WTC11 (cell line): Measurements from ENCODE around the gene OR2W3. TPM values are rescaled to one million over a fixed set of nuclear protein-coding genes. Genes with fewer than 3 reads are reported as not detected.

Experiments
- ATAC-seq: fragments of 200-7000 bp; cut with Tn5 transposase; 2 replicates; pipeline ENCODE4 v1.10.0; 2021; ENCODE audit warnings: mild to moderate bottlenecking, moderate library complexity
- CTCF ChIA-PET: fragments of 300-600 bp; sonication (Branson Sonifier 250); formaldehyde crosslinking; loops from one replicate; lab custom pipeline; 2021; ENCODE audit warnings: antibody characterized with exemption; lab: Charles Lee
- POLR2A ChIA-PET: fragments of 350-600 bp; sonication (Branson Sonifier 250); formaldehyde crosslinking; loops from one replicate; lab custom pipeline; 2021; ENCODE audit warnings: antibody characterized with exemption; lab: Charles Lee
- DNase-seq: peaks from one replicate; pipeline ENCODE4 v3.0.0; 2021; ENCODE audit warnings: low spot score
- H3K27ac Mint-ChIP-seq: 2 replicates; pipeline ENCODE4 v1.8.0; 2021; ENCODE audit warnings: mixed read lengths
- H3K27me3 Mint-ChIP-seq: 2 replicates; pipeline ENCODE4 v1.8.0; 2021; ENCODE audit warnings: low read depth, mild to moderate bottlenecking, moderate library complexity, mixed read lengths
- H3K36me3 Mint-ChIP-seq: 2 replicates; pipeline ENCODE4 v1.8.0; 2021; ENCODE audit warnings: mixed read lengths
- H3K4me1 Mint-ChIP-seq: 2 replicates; pipeline ENCODE4 v1.8.0; 2022; ENCODE audit warnings: mixed read lengths
- H3K4me3 Mint-ChIP-seq: 2 replicates; pipeline ENCODE4 v1.8.0; 2021; ENCODE audit warnings: mild to moderate bottlenecking, moderate library complexity, mixed read lengths
- H3K9me3 Mint-ChIP-seq: 2 replicates; pipeline ENCODE4 v1.8.0; 2021; ENCODE audit warnings: mixed read lengths
- EMX1 ChIP-seq: fragments of 250-450 bp; sonication (Bioruptor Pico); IDR thresholded peaks from 2 replicates; pipeline ENCODE4 v1.8.0; 2021; ENCODE audit warnings: mild to moderate bottlenecking
- FOXK1 ChIP-seq: sonication (generic); formaldehyde crosslinking; IDR thresholded peaks from 2 replicates; pipeline ENCODE4 v1.8.0; 2022; ENCODE audit warnings: mild to moderate bottlenecking, moderate library complexity, missing genetic modification reagents
- KAT7 ChIP-seq: sonication (generic); formaldehyde crosslinking; IDR thresholded peaks from 2 replicates; pipeline ENCODE4 v1.8.1; 2023; ENCODE audit warnings: missing genetic modification reagents, mild to moderate bottlenecking, borderline replicate concordance
- TEAD1 ChIP-seq: sonication (generic); formaldehyde crosslinking; IDR thresholded peaks from 2 replicates; pipeline ENCODE4 v1.8.0; 2022; ENCODE audit warnings: mild to moderate bottlenecking, missing genetic modification reagents
- TP53 ChIP-seq: sonication (generic); formaldehyde crosslinking; IDR thresholded peaks from 2 replicates; pipeline ENCODE4 v1.8.1; 2023; ENCODE audit warnings: mild to moderate bottlenecking, missing genetic modification reagents
- ZBTB21 ChIP-seq: sonication (generic); formaldehyde crosslinking; IDR thresholded peaks from 2 replicates; pipeline ENCODE4 v1.8.1; 2023; ENCODE audit warnings: mild to moderate bottlenecking, missing genetic modification reagents, borderline replicate concordance
- ZNF317 ChIP-seq: sonication (generic); formaldehyde crosslinking; IDR thresholded peaks from 2 replicates; pipeline ENCODE4 v1.8.1; 2023; ENCODE audit warnings: low read depth, mild to moderate bottlenecking, moderate library complexity, missing genetic modification reagents, borderline replicate concordance
- ZNF396 ChIP-seq: fragments of 250-450 bp; sonication (Bioruptor Pico); IDR thresholded peaks from 2 replicates; pipeline ENCODE4 v1.8.0; 2021; ENCODE audit warnings: mild to moderate bottlenecking, moderate library complexity, borderline replicate concordance
- total RNA-seq: library from RNA; stranded (reverse); gene quantifications from 3 replicates; pipeline ENCODE4 v1.2.3, GENCODE V29; 2021
- TF ChIP-seq, protein P1 (sequence below): sonication (generic); formaldehyde crosslinking; IDR thresholded peaks from 2 replicates; pipeline ENCODE4 v1.8.0; 2022; ENCODE audit warnings: mild to moderate bottlenecking, missing genetic modification reagents
- TF ChIP-seq, protein P2 (sequence below): sonication (generic); formaldehyde crosslinking; IDR thresholded peaks from 2 replicates; pipeline ENCODE4 v1.8.1; 2023; ENCODE audit warnings: mild to moderate bottlenecking, missing genetic modification reagents, moderate library complexity
- TF ChIP-seq, protein P3 (sequence below): sonication (generic); formaldehyde crosslinking; IDR thresholded peaks from 2 replicates; pipeline ENCODE4 v1.8.0; 2023; ENCODE audit warnings: mild to moderate bottlenecking, missing genetic modification reagents
- TF ChIP-seq, protein P4 (sequence below): fragments of 250-450 bp; sonication (Bioruptor Pico); IDR thresholded peaks from 2 replicates; pipeline ENCODE4 v2.1.2; 2022; ENCODE audit warnings: mild to moderate bottlenecking, moderate library complexity
- TF ChIP-seq, protein P5 (sequence below): sonication (generic); formaldehyde crosslinking; IDR thresholded peaks from 2 replicates; pipeline ENCODE4 v1.8.1; 2023; ENCODE audit warnings: mild to moderate bottlenecking, missing genetic modification reagents, borderline replicate concordance

The OR2W3 gene
- total RNA-seq, 1 experiment from 2014 or later: 0.17 TPM

DNA sequence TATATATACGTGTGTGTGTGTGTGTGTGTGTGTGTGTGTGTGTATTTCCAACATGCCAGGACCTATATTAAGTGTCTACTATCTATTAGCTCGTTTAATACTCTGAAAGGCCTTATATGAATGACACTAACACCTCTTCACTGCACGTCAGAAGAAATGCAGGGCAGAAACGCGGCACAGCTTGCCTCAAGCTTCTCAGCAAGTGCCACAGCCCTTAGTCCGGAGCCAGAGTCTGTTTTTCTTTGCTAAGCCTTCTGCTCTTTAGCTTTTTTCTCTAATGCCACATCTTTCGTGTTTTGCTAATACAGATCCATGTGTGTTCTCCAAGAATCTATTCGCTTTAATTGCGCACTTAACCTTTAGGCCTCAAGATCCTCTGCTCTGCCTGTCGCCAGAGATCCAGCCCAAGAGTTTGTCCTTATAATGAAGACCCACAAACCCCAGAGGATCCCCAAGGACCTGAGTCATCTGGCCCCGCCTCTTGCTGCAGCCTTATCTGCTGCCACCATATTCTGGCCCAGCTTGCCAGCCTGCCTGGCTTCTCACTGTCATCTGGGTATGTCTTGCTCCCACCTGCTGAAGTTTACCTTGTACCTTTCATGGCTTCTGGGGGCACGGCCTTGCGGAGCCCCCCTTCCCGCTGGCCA is 40.4 kb upstream of the OR2W3 start (continued):
- TF ChIP-seq, protein P1, sequence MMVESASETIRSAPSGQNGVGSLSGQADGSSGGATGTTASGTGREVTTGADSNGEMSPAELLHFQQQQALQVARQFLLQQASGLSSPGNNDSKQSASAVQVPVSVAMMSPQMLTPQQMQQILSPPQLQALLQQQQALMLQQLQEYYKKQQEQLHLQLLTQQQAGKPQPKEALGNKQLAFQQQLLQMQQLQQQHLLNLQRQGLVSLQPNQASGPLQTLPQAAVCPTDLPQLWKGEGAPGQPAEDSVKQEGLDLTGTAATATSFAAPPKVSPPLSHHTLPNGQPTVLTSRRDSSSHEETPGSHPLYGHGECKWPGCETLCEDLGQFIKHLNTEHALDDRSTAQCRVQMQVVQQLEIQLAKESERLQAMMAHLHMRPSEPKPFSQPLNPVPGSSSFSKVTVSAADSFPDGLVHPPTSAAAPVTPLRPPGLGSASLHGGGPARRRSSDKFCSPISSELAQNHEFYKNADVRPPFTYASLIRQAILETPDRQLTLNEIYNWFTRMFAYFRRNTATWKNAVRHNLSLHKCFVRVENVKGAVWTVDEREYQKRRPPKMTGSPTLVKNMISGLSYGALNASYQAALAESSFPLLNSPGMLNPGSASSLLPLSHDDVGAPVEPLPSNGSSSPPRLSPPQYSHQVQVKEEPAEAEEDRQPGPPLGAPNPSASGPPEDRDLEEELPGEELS (CRISPR knock-in tag): no peak

DNA sequence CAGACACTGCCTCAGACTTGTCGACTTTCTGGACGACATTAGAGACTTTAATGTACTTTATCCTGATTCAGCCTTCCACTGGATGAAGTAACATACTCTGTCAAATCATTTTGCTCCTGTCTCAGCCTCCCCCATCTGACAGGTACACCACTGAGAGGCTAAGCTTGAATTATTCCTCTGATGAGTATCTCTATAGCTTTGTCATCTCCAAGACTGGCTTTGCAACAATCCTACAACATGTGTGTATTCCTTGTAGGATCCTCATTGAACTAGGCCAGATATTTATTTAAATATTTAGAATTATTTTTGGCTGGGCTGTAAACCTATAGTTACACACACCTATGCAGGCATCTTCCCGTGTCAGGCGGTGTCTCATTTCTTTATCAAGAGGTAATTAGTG is 39.5 kb upstream of the OR2W3 start:
- H3K4me1 Mint-ChIP-seq: peaks cover 10% of the 10 kb centered on the region; the same call in 1 of the 2 replicates
- TF ChIP-seq KAT7 (CRISPR knock-in tag) (no peak), EMX1 (no peak), ZNF396 (no peak), TEAD1 (CRISPR knock-in tag) (no peak), FOXK1 (CRISPR knock-in tag) (no peak), ZNF317 (CRISPR knock-in tag) (no peak), ZBTB21 (CRISPR knock-in tag) (no peak), TP53 (CRISPR knock-in tag) (no peak)
- TF ChIP-seq, protein P2, sequence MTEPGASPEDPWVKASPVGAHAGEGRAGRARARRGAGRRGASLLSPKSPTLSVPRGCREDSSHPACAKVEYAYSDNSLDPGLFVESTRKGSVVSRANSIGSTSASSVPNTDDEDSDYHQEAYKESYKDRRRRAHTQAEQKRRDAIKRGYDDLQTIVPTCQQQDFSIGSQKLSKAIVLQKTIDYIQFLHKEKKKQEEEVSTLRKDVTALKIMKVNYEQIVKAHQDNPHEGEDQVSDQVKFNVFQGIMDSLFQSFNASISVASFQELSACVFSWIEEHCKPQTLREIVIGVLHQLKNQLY (CRISPR knock-in tag): no peak
- TF ChIP-seq, protein P3, sequence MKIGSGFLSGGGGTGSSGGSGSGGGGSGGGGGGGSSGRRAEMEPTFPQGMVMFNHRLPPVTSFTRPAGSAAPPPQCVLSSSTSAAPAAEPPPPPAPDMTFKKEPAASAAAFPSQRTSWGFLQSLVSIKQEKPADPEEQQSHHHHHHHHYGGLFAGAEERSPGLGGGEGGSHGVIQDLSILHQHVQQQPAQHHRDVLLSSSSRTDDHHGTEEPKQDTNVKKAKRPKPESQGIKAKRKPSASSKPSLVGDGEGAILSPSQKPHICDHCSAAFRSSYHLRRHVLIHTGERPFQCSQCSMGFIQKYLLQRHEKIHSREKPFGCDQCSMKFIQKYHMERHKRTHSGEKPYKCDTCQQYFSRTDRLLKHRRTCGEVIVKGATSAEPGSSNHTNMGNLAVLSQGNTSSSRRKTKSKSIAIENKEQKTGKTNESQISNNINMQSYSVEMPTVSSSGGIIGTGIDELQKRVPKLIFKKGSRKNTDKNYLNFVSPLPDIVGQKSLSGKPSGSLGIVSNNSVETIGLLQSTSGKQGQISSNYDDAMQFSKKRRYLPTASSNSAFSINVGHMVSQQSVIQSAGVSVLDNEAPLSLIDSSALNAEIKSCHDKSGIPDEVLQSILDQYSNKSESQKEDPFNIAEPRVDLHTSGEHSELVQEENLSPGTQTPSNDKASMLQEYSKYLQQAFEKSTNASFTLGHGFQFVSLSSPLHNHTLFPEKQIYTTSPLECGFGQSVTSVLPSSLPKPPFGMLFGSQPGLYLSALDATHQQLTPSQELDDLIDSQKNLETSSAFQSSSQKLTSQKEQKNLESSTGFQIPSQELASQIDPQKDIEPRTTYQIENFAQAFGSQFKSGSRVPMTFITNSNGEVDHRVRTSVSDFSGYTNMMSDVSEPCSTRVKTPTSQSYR (CRISPR knock-in tag): no peak
- TF ChIP-seq, protein P4, sequence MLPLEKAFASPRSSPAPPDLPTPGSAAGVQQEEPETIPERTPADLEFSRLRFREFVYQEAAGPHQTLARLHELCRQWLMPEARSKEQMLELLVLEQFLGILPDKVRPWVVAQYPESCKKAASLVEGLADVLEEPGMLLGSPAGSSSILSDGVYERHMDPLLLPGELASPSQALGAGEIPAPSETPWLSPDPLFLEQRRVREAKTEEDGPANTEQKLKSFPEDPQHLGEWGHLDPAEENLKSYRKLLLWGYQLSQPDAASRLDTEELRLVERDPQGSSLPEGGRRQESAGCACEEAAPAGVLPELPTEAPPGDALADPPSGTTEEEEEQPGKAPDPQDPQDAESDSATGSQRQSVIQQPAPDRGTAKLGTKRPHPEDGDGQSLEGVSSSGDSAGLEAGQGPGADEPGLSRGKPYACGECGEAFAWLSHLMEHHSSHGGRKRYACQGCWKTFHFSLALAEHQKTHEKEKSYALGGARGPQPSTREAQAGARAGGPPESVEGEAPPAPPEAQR (CRISPR knock-in tag): no peak
- TF ChIP-seq, protein P5, sequence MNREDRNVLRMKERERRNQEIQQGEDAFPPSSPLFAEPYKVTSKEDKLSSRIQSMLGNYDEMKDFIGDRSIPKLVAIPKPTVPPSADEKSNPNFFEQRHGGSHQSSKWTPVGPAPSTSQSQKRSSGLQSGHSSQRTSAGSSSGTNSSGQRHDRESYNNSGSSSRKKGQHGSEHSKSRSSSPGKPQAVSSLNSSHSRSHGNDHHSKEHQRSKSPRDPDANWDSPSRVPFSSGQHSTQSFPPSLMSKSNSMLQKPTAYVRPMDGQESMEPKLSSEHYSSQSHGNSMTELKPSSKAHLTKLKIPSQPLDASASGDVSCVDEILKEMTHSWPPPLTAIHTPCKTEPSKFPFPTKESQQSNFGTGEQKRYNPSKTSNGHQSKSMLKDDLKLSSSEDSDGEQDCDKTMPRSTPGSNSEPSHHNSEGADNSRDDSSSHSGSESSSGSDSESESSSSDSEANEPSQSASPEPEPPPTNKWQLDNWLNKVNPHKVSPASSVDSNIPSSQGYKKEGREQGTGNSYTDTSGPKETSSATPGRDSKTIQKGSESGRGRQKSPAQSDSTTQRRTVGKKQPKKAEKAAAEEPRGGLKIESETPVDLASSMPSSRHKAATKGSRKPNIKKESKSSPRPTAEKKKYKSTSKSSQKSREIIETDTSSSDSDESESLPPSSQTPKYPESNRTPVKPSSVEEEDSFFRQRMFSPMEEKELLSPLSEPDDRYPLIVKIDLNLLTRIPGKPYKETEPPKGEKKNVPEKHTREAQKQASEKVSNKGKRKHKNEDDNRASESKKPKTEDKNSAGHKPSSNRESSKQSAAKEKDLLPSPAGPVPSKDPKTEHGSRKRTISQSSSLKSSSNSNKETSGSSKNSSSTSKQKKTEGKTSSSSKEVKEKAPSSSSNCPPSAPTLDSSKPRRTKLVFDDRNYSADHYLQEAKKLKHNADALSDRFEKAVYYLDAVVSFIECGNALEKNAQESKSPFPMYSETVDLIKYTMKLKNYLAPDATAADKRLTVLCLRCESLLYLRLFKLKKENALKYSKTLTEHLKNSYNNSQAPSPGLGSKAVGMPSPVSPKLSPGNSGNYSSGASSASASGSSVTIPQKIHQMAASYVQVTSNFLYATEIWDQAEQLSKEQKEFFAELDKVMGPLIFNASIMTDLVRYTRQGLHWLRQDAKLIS (CRISPR knock-in tag): no peak
- TF ChIP-seq, all 79 proteins: peak for 0
- H3K4me3 Mint-ChIP-seq: peak overlapping the region; percentile 72
- H3K27ac Mint-ChIP-seq: no peak overlapping the region
- DNase-seq (no peak), ATAC-seq (no peak)
- H3K9me3 Mint-ChIP-seq: peaks cover 34% of the 10 kb centered on the region
- H3K27me3 Mint-ChIP-seq: peaks cover 16% of the 10 kb centered on the region
- POLR2A ChIA-PET: interaction anchor here (0.5 kb wide), 1 partner anchor 395 kb away, joined by 3 read pairs; no protein-coding TSS in a partner anchor
- peaks cover 19% of the 10 kb centered on the region for H3K36me3 Mint-ChIP-seq
- CTCF ChIA-PET: no interaction called here
